Urinary bladder (tissue), 4 donors: ENCODE results near the gene SPEN. TPM values are rescaled to one million over a fixed set of nuclear protein-coding genes. Genes with fewer than 3 reads are reported as not detected.
"Not testable (repeated sequence)": the region's sequence is repeated elsewhere in the genome, so short reads cannot be mapped to it uniquely, and the experiment has no call there.

Experiments
- DNase-seq: peaks from one replicate; pipeline ENCODE4 v3.0.0-alpha.2; 2015; ENCODE audit errors: extremely low spot score
- H3K27ac ChIP-seq: one replicate; pipeline ENCODE4 v1.5.1; 2013; ENCODE audit warnings: low read depth, mild to moderate bottlenecking, moderate library complexity
- H3K36me3 ChIP-seq: one replicate; pipeline ENCODE4 v1.6.1; 2013; ENCODE audit warnings: mild to moderate bottlenecking, moderate library complexity; ENCODE audit not compliant: insufficient read depth
- H3K4me1 ChIP-seq: one replicate; pipeline ENCODE4 v1.6.1; 2013; ENCODE audit warnings: mild to moderate bottlenecking, moderate library complexity; ENCODE audit not compliant: insufficient read depth
- H3K4me3 ChIP-seq: one replicate; pipeline ENCODE4 v1.5.1; 2013; ENCODE audit warnings: low read depth, low read length
- WGBS: extraction: QIAGEN DNeasy Blood & Tissue Kit; methylation state at CpG from one replicate; pipeline ENCODE4 v1.1.7; 2013; 5-methylcytosine and 5-hydroxymethylcytosine counted together
- polyA plus RNA-seq: library from polyadenylated mRNA; stranded (reverse); fragments of 200-250 nt; gene quantifications from one replicate; pipeline ENCODE4 v1.2.3, GENCODE V29; 2013
- total RNA-seq: library from RNA; depleted of rRNA; stranded (reverse); fragments of >200 nt; gene quantifications from one replicate; pipeline ENCODE4 v1.2.3, GENCODE V29; 2014
- donor health status: healthy with polysubstance abuse.
- donor health status: healthy.

The SPEN gene
- total and polyA plus RNA-seq, 2 donors = 31.8 to 47.6 TPM

DNA sequence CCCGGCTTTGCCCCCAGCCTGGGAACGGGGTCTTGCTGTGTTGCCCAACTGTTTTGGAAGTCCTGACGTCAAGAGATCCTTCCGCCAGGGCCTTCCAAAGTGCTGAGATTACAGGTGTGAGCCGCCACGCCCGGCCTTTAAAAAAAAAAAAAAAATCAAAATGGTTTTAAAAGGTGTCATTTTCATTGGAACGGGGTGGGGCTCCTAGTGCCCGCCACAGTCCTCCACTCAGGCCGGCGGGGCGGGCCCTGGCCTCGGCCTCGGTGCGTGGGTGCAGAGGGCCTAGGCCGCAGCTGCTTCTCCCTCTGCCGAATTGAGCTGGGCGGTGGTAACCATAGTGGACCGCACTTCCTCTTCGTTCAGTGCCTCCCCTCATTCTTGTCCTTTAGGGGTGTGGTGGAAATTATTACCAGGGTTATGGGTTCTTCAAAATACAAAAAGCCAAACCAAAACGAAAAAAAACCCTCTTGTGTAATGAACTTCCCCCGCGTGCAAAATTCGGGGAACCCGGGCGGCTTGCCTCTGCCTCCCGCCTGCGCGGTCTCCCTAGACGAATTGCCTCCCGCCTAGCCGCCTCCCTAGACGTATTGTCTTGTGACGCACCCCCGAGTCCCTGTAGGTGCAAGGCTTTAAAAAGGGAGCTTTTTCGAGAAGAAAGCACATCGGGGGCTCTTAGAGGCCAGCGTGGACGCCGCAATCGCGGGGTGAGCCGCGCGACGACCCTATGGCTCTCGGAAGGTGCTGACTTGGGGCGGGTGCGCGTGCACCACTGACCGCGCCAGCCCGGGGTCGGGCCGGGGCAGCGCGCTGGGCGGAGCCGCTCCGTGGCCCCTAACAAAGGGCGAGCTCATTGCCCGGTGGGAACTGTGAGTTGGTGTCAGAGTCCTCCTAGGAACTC, 10.5 kb upstream of the SPEN start:
- H3K4me1 ChIP-seq = no peaks in the 10 kb centered on the region
- no peak for DNase-seq
- no peak overlapping the region for H3K4me3 ChIP-seq

DNA sequence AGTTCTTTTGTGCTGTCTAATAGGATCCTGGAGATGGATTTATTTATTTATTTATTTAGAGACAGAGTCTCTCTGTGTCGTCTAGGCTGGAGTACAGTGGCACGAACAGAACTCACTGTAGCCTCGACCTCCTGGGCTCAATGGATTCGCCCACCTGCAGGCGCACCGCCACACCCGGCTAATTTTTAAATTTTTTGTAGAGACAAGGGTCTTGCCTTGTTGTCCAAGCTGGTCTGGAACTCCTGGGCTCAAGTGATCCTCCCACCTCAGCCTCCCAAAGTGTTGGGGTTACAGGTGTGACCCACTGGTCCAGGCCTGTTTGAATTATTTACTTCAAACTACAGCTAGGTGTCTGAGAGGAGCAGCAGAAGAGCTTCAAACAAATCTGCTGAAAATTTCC, 9.6 kb upstream of the SPEN start:
- H3K4me3 ChIP-seq = no peak overlapping the region
- 88% methylated on average over 7 of the region's 7 CpGs for WGBS
- no peaks in the 10 kb centered on the region for H3K4me1 ChIP-seq
- no peaks in the 10 kb centered on the region for H3K36me3 ChIP-seq
- DNase-seq = no peak
- H3K27ac ChIP-seq = no peak overlapping the region

More for the DNA sequence above, 10.5 kb upstream of the SPEN start:
- no peaks in the 10 kb centered on the region for H3K36me3 ChIP-seq
- 52% methylated on average over 62 of the region's 62 CpGs for WGBS
- H3K27ac ChIP-seq = no peak overlapping the region

- Histone ChIP-seq H3K36me3 (no peaks in the 10 kb centered on the region), H3K27ac (no peak overlapping the region), H3K4me3 (no peak overlapping the region), H3K4me1 (no peaks in the 10 kb centered on the region)
- DNase-seq = no peak
- 87% methylated on average over 4 of the region's 4 CpGs for WGBS
Measured at GRCh38 chr1:15838721-15839120, 8.8 kb upstream of the SPEN start.

DNA sequence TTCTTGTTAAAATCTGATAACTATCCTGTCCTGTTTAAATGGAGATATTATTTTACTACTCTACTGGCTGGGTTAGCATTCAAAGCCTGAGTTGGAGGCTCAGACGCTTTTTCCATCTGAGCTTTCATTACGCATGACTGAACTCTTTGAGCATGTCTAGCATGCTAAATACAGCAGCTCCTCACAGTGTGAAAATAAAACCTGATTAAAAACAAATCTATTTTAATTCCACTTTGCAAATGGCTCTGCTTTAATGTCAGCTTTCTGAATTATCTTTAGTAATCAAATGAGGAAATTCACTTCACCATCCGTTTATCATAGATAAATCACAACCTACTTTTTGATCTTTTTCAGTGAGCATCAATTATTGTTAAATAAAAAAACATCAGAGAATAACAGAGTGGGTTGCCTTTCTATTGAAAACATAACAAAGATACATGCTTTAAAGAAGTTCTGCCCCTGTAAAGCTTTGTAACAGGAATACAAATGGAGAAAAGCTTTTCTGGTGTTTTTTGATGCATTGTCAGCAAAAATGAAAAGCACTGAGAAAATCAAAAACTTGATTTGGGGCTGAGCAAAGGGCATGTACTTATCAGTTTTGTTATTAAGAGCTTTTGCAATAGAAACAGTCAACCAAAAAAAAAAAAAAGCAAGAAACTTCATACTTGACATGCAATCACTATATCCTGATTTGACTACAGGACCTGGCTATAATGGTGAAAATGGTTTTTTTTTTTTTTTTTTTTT, 3.5 kb upstream of the SPEN start:
- Histone ChIP-seq H3K36me3 (no peaks in the 10 kb centered on the region), H3K4me1 (no peaks in the 10 kb centered on the region), H3K27ac (no peak overlapping the region), H3K4me3 (no peak overlapping the region)
- DNase-seq = no peak
- WGBS = 65% methylated on average over 3 of the region's 3 CpGs

DNA sequence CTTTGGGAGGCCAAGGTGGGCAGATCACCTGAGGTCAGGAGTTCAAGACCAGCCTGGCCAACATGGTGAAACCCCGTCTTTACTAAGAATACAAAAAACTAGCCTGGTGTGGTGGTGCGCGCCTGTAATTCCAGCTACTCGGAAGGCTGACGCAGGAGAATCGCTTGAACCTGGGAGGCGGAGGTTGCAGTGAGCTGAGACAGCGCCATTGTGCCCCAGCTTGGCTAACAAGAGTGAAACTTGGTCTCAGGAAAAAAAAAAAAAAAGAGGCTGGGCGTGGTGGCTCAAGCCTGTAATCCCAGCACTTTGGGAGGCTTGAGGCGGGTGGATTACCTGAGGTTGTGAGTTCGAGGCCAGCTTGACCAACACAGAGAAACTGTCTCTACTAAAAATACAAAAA, 1.5 kb upstream of the SPEN start:
- H3K36me3 ChIP-seq, H3K4me1 ChIP-seq, H3K27ac ChIP-seq, DNase-seq, H3K4me3 ChIP-seq: not testable (repeated sequence)
- 96% methylated on average over 11 of the region's 11 CpGs for WGBS

GRCh38 chr1:15847893-15848142, 311 bp downstream of the SPEN start:
- Histone ChIP-seq H3K27ac (peak overlapping the region; percentile 81), H3K36me3 (no peaks in the 10 kb centered on the region), H3K4me1 (no peaks in the 10 kb centered on the region), H3K4me3 (peak overlapping the region; percentile 89)
- WGBS = 0% methylated on average over 34 of the region's 34 CpGs
- no peak for DNase-seq

- DNase-seq = no peak
Measured at GRCh38 chr1:15848143-15848928, 829 bp downstream of the SPEN start.

DNA sequence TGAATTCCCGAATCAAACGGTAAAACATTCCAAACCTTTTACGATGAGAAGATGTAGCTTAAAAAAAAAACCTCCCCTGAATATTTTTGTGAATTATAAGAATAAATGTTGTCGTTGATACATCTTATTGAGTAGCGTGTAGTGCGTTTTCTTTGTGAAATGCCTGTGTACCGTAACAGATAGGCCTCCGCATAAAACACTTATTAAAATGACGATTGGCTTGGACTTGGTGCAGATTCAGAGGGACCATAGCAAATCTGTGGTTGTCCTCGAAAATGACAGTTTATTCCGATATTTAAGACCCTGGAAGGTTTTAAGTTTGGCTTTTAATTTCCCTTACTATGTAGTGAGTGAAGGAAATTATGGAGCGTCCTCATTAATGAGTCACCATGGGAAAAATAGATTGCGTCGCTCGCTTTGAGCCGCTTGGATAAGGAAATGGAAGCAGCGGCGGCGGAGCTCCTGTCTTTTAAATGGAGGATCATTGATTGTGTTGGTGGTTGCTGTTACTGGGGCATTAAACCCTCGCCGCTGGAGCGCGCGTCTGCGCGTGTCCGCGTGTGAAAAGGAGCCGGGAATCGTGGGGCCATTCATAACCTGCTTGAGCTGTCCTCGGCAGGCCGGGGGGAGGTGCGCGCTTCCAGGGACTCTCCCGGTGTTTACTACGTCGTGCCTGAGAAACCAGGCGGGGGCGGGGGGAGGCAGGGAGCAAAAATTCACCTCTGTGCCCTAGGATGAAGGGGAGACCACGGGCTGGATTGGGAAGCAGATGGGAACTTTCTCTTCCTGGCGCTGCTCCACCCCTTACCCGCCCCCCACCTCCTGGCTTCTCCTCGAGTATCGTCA, 1.6 kb downstream of the SPEN start:
- peak overlapping the region; percentile 81 for H3K27ac ChIP-seq
- DNase-seq = peak; percentile 79
- under 1% methylated on average over 44 of the region's 44 CpGs for WGBS
- no peaks in the 10 kb centered on the region for H3K4me1 ChIP-seq
- peak overlapping the region; percentile 89 for H3K4me3 ChIP-seq
- no peaks in the 10 kb centered on the region for H3K36me3 ChIP-seq

More at GRCh38 chr1:15848143-15848928, 829 bp downstream of the SPEN start:
- under 1% methylated on average over 104 of the region's 104 CpGs for WGBS
- Histone ChIP-seq H3K36me3 (no peaks in the 10 kb centered on the region), H3K27ac (peak overlapping the region; percentile 81), H3K4me3 (peak overlapping the region; percentile 89), H3K4me1 (no peaks in the 10 kb centered on the region)

DNA sequence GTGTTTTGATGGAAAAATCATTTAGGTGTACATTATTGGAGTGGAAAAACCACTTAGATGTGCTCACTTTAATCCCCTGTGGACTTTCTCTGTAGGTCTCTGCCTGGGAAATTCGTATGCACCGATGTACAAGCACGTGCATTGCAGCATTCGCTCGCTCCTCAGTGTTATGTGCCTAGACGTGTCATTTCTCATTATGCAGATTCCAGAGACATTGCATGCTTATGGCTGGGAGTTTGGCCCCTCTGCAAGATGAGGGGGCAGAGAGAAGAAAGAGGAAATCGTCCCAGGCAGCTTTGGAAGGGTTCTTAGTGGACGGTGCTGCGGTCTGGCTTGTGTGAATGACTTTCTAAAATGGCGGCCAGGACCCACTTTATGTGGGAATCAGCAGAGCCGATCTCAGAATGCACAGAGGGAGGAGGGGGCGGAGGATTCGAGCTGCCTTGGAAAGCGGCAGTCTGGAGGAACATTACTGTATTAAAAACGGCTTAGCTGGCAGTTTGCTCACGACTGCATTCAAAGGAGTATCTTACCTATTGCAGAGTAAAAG, 2.3 kb downstream of the SPEN start:
- Histone ChIP-seq H3K4me1 (no peaks in the 10 kb centered on the region), H3K27ac (peak overlapping the region; percentile 81), H3K4me3 (peak overlapping the region; percentile 89), H3K36me3 (no peaks in the 10 kb centered on the region)
- under 1% methylated on average over 16 of the region's 16 CpGs for WGBS
- DNase-seq = peak; percentile 86

DNA sequence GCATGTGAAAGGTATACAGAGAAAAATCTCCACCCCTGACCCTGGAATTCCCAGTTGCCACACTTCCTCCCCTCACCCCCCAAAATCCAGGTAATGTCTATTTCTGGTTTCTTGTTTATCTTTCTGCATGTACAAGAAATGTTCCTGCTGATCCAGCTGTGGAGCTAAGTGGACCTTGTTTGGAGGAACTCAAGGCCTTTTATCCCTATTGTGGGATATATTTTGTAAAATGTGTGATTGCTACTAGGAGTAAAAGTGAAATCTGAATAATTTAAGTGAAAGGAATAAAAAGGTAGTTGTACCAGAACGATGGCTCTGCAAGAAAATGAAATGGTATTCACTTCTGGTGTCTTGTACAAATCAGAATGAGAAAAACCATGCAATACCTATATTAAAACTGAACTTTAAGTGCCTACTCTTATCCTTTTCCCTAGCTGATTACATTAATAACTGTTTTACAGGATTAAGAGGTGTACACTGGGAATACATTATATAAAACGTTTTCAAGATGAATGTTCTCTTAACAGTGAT, 3.0 kb downstream of the SPEN start:
- 16% methylated on average over 2 of the region's 2 CpGs for WGBS
- Histone ChIP-seq H3K4me1 (no peaks in the 10 kb centered on the region), H3K4me3 (no peak overlapping the region), H3K27ac (no peak overlapping the region), H3K36me3 (no peaks in the 10 kb centered on the region)
- DNase-seq = no peak

DNA sequence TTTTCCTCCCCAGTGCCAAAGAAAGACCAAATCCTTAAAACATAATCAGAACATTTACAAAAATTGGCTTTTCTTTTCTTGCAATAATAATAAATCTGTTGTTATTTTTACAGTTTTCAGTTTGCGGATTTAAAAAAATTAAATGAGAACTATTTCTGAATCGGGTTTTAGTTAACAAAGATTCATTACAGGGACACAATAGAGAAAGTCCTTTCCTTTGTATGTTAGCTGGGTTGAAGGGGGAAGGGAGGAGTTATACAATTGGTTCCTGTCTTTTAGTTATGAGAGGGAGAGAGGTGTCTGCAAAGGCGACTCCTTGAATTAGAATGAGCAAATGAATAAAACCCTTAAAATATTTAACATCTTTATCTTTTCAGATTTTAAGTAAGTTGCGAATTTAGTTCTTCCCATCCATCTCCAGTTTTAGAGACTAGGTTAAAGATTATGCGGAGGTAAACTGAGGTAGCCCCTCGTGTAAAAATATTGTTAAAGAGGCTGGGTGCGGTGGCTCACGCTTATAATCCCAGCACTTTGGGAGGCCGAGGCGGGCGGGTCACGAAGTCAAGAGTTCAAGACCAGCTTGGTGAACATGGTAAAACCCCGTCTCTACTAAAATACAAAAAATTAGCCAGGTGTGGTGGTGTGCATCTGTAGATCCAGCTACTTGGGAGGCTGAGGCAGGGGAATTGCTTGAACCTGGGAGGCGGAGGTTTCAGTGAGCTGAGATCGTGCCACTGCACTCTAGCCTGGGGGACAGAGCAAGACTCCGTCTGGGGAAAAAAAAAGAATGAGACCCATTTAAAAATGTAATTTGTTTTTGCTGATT, 3.9 kb downstream of the SPEN start:
- Histone ChIP-seq H3K27ac (no peak overlapping the region), H3K4me1 (no peaks in the 10 kb centered on the region), H3K36me3 (no peaks in the 10 kb centered on the region), H3K4me3 (no peak overlapping the region)
- 73% methylated on average over 16 of the region's 16 CpGs for WGBS
- DNase-seq = no peak
